COR-L47 (cell line): Measurements from ENCODE around the gene SLC41A2.
"Not testable (repeated sequence)": the region's sequence is repeated elsewhere in the genome, so short reads cannot be mapped to it uniquely, and the experiment has no call there.

Experiments
- DNase-seq: peaks from one replicate; lab custom pipeline; 2025; lab: John Stamatoyannopoulos, UW

SLC41A2 gene, protein sequence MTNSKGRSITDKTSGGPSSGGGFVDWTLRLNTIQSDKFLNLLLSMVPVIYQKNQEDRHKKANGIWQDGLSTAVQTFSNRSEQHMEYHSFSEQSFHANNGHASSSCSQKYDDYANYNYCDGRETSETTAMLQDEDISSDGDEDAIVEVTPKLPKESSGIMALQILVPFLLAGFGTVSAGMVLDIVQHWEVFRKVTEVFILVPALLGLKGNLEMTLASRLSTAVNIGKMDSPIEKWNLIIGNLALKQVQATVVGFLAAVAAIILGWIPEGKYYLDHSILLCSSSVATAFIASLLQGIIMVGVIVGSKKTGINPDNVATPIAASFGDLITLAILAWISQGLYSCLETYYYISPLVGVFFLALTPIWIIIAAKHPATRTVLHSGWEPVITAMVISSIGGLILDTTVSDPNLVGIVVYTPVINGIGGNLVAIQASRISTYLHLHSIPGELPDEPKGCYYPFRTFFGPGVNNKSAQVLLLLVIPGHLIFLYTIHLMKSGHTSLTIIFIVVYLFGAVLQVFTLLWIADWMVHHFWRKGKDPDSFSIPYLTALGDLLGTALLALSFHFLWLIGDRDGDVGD

DNA sequence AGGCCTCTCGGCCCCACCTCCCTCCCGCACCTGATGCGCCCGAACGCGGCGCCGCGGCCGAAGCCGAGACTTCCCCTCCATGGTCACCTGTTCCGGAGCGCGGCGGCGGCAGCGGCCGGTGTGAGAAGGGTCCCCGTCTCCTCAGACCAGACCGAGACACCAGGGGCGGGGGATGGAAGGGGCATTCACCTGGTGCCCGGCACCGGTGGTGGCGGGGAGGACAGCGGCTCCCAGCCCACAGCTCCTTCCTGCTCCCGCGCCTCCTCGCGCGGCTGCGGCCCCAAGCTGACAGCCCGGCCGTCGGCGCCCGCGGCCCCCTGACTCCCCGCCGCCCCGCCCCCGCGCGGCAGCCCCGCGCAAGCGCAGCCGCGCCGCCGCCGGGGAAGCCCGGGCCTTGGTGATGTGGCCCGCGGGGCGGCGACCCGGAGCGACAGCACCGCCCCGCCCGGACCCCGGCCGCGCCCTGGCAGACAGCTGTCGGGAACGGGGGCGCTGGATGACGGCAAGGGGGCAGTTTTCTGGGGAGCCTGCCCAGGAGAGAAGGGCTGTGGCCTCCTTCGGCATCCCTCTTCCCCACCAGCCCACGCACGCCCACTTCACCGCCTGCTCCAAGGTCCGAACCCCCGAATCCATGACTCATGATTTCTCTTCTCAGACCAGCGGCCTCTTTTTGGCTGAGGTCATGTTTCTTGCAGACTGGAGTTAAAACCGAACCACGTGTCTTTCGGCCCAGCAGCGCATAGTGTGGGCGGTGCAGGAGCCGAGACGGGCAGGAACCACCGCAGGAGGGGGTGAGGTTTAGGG is at the start of gene SLC41A2:
Gene SLC41A2, minus strand, starts transcription at position 290 of the 804 bp plus-strand sequence. CDS start 29,763 bp downstream, outside the sequence.
- peak; percentile 52 for DNase-seq

DNA sequence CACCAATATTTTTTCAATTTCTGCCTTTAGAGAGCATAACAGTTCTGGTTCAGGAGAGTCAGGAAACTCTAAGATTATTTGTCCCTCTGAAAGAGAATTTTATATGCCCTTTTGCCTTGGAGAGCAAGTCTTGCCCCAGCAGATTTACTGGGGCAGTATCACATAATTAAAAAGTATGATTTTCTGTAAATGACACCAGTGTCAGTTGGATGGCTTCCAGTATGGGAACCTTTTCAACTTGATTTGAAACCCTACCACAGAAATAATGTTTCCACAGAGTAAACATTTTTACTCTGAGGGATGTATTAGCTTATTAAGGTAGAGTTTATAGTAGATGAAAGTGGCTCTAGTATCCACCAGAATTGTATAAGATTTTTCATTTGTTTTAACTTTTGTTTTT is 43.4 kb upstream of the SLC41A2 start:
- DNase-seq = no peak

DNA sequence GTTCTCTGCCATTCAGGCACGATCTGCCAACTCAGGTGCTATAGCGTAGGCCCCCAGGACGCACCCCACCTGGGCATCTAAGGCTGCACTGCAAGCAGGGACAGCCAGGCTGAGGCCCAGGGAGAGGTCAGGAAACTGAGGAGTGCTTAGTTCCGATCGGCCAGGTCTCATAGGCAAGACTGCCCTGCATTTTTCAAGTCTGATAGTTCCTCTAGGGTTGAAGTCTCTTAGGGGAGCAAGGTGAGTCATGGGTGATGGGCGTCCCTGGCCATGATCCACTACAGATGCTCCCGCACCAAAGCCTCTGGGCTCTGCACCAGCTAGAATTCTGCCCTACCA is 41.2 kb upstream of the SLC41A2 start:
- DNase-seq = no peak

DNA sequence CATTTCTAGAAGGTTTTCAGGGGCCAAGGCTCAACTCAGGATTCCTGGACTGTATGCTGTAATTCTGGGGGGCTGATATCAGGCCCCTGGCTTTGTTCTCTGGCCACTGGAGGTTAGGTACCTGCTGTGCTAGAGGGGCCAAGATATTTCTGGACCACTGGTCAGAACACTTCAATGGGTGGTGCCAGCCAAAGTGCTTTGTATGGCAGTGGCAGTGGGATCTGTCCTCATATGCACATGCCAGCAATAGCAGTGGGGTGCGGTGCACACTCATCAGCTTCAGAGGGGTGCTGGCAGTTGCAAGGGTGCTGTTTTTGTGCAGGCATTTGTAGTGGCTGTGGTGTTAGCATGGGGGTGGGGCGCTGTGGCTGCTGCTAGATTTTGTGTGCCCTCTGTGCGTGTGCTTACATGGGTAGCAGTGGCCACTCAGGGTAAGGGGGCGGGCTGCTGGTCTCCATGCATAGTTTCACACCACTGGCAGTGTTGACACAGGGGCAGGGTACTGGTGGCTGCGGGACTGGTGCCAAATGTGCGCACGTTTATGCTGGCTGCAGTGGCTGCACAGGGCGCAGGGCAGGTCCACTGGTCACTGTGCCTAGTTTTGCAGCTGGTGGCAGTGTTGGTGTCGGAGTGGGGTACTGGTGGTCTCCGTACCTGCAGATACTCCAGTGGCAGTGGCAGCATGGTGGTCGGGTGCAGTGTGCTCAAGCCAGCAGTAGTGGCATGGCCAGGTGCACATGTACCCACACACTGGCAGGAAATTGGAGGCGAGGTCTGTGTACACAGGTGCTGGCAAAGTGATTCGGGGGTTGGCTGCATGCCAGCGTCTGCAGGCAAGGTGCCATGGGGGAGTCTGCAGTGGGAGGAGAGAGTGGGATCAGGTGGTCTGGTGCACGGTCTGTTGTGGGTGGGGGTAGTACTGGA is 40.6 kb upstream of the SLC41A2 start:
- peak; percentile 92 for DNase-seq

DNA sequence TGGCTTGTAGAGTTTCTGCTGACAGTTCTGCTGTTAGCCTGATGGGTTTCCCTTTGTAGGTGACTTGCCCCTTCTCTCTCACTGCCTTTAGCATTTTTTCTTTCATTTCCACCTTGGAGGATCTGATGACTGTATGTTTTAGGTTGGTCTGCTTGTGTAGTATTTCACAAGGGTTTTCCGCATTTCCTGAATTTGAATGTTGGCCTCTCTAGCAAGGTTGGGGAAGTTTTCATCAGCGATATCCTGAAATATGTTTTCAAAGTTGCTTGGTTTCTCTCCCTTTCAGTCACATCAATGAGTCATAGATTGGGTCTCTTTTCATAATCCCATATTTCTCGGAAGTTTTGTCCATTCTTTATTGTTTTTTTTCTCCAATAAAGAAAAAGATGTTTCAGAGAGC is 39.5 kb upstream of the SLC41A2 start:
- DNase-seq = no peak

DNA sequence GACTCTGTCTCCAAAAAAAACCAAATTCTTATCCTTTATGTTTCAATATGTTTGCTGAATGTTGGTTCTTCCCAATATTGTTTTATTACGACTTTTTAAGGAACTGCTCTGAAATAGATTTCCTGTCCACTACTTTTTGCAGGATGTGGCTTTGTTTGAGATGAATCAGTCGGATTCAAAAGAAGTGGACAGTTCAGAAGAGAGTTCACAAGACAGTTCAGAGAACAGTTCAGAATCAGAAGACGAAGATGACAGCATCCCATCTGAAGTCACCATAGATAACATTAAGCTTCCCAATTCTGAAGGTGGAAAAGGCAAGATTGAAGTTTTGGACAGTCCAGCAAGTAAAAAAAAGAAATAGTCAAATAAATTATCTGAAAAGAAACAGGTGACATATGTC is 36.2 kb upstream of the SLC41A2 start:
- DNase-seq = no peak

DNA sequence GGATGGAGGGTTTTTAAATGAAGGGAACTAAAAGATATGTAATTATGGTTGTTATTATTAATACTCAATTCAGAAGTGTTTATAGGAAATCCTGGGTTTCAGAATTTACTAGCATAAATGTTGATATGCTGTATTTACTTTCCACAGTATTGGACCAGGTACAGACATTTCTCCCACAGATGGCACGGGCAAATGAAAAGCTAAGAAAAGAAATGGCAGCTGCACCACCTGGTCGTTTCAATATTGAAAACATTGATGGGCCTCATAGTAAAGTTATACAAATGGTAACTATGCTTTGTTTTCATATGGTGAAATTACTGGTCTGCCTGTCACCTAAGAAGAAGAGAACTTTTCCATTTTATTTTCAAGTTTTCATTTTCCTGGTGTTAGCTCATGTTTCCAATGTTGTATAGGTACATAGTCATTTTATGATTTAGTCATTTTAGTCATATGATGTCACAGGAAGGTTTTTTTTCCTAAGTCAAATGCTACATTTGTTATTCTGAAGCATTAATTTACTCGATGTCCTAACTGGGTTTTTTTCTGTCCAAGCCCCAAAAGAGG is 33.6 kb upstream of the SLC41A2 start:
- DNase-seq = no peak

DNA sequence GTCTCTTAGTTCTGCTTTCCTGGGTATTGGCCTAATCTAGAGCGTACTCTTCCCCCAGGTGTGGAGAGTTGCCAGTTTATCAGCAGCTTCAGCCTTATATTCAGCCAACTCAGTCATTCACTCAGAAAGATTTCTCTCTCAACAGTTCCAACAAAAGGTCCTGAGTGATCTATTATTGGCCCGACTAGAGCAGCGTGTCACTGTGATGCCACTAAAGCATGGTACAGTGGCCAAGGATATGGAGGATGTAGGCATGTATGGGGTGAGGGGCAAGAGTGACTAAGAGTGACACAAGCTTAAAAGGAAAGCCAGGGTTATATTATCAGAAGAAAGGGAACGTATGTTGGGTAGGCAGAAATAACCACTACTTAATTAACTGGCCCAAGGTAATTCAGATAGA is 32.9 kb upstream of the SLC41A2 start:
- no peak for DNase-seq

DNA sequence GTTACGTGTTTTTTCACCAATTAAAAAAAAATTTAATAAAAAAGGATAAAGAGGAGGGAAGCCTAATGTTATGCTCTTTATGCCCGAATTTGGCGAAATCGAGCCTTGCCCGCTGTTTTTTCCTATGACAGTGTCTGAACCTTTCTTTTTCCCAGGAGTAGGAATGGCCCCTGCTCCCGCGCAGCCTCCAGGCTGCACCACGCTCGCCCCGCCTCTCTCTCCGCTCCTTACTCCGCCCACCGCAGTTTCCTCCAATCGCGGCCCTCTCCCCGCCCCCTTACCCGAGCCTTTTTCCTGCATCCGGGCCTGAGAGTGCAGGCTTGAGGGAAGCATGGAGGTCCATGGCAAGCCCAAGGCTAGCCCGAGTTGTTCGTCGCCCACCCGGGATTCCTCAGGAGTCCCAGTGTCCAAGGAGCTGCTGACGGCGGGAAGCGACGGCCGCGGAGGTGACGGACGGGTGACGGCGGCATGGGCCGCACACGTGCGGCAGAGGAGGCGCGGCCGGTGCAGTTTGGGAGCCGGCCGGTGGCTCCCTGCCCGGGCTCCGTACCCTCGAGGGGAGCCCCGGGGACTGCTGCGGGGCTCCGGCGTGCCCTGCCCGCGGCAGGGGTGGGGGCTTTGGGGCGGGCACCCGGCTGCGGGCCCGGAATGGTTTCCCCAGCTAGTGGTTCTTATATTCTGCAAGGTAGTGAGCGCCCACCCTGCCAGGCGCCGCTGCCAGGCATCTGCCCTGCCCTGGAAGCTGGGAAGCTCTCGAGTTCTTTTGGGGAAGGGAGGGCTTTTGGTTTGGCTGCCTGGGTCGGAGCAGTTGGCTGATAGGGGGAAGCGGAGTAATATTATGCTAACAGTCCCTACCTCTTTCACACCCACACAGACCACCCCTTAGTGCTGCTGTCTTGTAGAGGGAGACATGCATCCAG is 28.2 kb upstream of the SLC41A2 start, which contains the start of gene NOPCHAP1:
Gene NOPCHAP1, plus strand, starts transcription at position 295 of the 920 bp plus-strand sequence. Its CDS starts 37 bp downstream, at position 332.
- peak; percentile 90 for DNase-seq

DNA sequence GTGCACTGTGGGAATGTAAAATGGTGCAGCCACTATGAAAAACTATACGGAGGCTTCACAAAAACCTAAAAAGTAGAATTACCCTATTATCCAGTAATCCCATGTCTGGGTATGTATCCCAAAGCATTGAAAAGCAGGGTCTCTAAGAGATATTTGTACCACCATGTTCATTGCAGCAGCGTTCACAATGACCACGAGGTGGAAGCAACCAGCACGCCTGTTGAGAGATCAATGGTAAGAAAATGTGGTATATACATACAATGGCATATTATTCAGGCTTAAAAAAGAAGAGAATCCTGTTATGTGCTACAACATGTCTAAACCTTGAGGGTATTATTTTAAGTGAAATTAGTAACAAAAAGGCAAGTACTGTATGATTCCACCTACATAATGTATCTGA is 27.1 kb upstream of the SLC41A2 start:
- no peak for DNase-seq

DNA sequence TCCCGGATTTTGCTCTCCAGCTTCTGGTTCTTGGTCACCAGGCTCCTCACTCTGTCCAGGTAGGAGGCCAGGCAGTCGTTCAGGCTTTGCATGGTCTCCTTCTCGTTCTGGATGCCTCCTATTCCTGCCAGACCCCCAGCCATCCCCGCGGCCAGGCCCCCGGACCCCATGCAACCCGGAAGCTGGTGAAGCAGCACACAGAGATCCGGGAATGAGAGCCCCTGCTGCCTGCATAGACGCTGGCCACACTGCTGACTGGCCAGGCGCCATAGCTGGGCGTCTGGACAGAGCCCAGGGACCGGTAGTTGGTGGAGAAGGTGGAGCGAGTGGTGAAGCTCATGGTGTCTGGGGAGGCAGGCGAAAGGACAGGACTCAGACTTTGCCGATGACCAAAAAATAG is 19.6 kb upstream of the SLC41A2 start:
- not testable (repeated sequence) for DNase-seq

DNA sequence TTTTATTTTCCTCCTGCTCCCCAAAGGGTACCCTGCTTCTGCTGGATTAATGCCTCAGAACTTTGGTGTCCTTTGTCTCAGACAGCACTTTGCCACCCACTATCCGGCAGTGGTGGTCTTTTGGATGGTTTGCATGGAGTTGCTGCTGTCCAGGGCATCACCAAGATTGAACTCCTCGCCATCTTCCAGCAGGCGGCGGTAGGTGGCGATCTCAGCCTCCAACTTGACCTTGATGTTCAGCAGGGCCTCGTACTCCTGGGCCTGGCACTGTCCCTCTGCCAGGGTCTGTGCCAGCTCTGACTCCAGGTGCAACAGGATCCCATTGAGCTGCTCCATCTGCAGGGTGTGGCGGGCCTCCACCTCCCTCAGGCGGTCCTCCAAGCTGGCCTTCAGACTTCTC is 18.6 kb upstream of the SLC41A2 start:
- no peak for DNase-seq

DNA sequence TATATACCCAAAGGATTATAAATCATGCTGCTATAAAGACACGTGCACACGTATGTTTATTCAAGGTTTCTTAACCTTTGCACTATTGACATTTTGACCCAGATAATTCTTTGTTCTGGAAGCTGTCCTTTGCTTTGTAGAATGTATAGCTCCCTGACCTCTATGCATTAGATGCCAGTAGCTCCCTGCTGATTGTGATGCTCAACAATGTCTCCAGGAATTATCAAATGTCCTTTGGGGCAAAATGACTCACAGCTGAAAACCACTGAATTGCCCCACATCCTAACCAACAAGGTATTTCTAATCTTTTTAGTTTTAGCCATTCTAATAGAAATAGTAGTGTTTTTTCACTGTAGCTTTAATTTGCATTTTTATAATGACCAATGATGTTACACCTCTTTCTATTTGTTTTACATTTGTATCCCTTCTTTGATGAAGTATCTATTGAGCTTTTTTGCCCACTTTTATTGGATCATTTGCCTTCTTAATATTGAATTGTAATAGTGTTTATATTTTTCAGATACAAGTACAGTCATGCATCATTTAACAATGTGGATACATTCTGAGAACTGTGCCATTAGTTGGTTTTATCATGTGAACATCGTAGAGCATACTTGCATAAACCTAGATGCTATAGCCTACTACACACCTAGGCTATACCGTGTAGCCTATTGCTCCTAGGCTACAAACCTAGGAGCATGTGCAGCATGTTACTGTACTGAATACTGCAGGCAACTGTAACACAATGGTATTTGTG is 17.7 kb upstream of the SLC41A2 start:
- DNase-seq = no peak

DNA sequence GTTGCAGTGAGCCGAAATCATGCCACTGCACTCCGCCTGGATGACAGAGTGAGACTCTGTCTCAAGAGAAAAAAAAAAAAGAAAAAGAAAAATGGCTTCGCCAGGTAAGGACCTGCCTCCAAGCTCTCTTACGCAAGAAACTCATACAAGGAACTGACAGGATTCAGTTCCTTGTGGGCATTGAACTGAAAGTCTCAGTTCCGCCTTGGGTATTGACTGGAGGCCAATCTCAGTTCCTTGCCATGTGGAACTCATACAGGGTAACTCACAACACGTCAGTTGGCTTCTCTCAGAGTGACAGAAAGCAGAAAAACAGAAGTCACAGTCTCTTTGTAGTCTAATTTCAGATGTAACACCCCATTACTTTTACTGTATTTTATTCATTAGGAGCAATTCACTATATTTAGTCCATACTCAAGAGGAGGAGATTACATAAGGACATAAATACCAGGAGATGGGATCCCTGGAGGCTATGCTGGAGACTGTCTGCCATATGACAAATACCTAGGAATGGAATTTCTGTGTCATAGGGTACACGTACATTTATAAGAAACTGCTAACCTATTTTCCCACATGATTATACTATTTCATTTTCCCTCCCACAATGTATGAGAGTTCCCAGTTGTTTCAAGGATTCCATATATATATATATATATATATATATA is 16.7 kb upstream of the SLC41A2 start:
- no peak for DNase-seq

DNA sequence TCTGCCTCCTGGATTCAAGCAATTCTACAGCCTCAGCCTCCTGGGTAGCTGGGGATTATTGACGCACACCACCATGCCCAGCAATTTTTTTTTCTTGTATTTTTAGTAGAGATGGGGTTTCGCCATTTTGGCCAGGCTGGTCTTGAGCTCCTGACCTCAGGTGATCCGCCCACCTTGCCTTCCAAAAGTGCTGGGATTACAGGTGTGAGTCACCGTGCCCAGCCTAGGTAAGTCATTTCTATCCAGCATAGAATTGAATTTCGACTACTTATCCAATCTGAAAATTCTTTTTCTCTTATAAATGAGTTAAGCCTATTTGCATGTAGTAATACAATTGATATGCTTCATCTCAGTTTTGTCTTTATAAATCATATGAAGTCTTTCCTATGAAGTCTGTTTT is 15.2 kb upstream of the SLC41A2 start:
- DNase-seq = no peak

DNA sequence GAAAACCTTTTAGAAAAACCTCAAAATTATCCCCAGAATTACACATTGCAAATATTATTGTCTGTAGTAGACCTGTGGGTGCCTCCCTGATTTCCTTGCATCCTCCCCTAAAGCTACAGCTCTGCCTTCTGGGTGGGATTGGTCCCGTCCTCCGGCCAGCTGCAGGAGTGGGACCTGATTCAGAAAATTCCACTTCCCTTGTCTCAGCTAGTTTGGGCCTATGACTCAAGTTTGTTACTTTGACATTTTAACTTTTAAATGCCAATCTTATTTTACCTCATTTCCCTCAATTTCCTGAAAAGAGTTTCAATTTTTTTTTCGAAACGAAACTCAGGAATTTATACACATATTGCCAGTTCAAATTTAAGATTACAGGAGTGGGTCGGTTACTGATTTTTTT is 13.2 kb upstream of the SLC41A2 start:
- no peak for DNase-seq

DNA sequence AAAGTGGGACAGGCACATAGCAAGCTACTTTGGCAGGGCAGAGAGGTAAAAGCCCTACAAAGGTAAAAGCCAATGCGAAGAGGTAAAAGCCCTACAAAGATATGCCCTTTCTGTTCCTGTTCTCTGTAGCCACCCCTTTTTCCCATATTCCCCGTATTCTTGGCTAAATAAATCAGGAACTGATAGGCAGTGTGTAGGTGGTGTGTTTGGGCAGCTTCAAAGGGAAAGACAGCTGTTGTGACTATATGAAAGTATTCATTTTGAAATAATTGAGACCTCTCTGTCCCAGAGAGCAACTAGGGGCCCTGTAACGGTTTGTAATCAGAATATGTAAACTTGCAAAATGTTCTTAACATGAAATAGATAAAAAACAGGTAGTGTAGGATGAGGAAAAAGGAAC is 11.3 kb upstream of the SLC41A2 start:
- DNase-seq = no peak

DNA sequence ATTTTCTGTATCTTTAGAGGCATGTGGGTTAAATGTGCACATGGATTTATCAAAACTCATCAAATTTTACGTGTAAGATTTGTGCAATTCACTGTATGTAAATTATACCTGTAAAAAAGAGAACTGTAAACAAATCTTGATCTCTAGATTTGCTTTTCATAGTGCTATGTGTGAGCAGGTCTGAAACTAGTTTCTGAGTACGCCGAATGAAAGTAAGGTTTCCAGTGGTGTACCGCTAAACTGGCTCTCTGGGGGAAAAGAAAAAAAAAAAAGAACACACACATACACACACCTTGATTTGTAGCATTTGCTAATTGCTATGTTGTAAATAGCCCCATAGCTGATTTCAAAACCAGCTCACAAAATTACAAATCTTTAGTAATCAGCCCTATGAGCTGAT is 8.6 kb upstream of the SLC41A2 start:
- no peak for DNase-seq

DNA sequence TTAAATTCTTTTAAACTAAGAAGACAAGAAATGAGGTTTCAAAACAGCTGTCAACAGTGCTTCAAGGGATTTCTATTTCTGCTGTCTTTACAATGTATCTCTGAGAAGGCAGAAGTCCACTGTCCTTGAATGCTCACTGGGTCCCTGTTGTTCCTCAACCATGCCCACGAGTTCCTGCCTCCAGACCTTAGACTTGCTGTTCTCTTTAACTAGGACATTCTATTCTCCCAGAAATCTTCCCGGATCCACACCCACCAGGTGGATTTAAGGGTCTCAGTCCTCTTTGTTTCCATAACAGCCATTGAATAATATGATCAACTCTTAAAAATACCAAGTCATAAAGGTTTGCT is 6.7 kb upstream of the SLC41A2 start:
- DNase-seq = no peak
